ENCODE measurements around the gene ZDHHC14.

The ZDHHC14 gene

GRCh38 chr6:157652601-157653363, 271.8 kb downstream of the ZDHHC14 start:
- H3K4me3 ChIP-seq (ENCODE audit: low read depth, low read length), result no peak overlapping the region

GRCh38 chr6:157653521-157653920, 272.5 kb downstream of the ZDHHC14 start:
- no peak overlapping the region for H3K4me3 ChIP-seq (ENCODE audit: low read depth, low read length)

GRCh38 chr6:157655139-157655538, 274.1 kb downstream of the ZDHHC14 start:
- no peak overlapping the region for H3K4me3 ChIP-seq (ENCODE audit: low read depth, low read length)

- no peak overlapping the region for H3K4me3 ChIP-seq (ENCODE audit: low read depth, low read length)
Observed at GRCh38 chr6:157656437-157656997, 275.5 kb downstream of the ZDHHC14 start.

GRCh38 chr6:157657754-157658153, 276.8 kb downstream of the ZDHHC14 start:
- no peak overlapping the region for H3K4me3 ChIP-seq (ENCODE audit: low read depth, low read length)

GRCh38 chr6:157658301-157658700, 277.3 kb downstream of the ZDHHC14 start:
- H3K4me3 ChIP-seq (ENCODE audit: low read depth, low read length), result no peak overlapping the region

- H3K4me3 ChIP-seq (ENCODE audit: low read depth, low read length), result no peak overlapping the region
Observed at GRCh38 chr6:157659536-157660271, 278.7 kb downstream of the ZDHHC14 start.

GRCh38 chr6:157660414-157660813, 279.4 kb downstream of the ZDHHC14 start:
- no peak overlapping the region for H3K4me3 ChIP-seq (ENCODE audit: low read depth, low read length)

- H3K4me3 ChIP-seq (ENCODE audit: low read depth, low read length), result no peak overlapping the region
Observed at GRCh38 chr6:157661652-157662051, 280.7 kb downstream of the ZDHHC14 start.

GRCh38 chr6:157663261-157663660, 282.3 kb downstream of the ZDHHC14 start:
- H3K4me3 ChIP-seq (ENCODE audit: low read depth, low read length), result no peak overlapping the region

GRCh38 chr6:157665180-157665579, 284.2 kb downstream of the ZDHHC14 start:
- H3K4me3 ChIP-seq (ENCODE audit: low read depth, low read length), result no peak overlapping the region

GRCh38 chr6:157666729-157667128, 285.7 kb downstream of the ZDHHC14 start:
- H3K4me3 ChIP-seq (ENCODE audit: low read depth, low read length), result no peak overlapping the region

- no peak overlapping the region for H3K4me3 ChIP-seq (ENCODE audit: low read depth, low read length)
Observed at GRCh38 chr6:157667211-157668008, 286.4 kb downstream of the ZDHHC14 start.

- no peak overlapping the region for H3K4me3 ChIP-seq (ENCODE audit: low read depth, low read length)
Observed at GRCh38 chr6:157668009-157668401, 287.0 kb downstream of the ZDHHC14 start.

- no peak overlapping the region for H3K4me3 ChIP-seq (ENCODE audit: low read depth, low read length)
Observed at GRCh38 chr6:157668713-157669112, 287.7 kb downstream of the ZDHHC14 start.

- no peak overlapping the region for H3K4me3 ChIP-seq (ENCODE audit: low read depth, low read length)
Observed at GRCh38 chr6:157669323-157669722, 288.3 kb downstream of the ZDHHC14 start.

- no peak overlapping the region for H3K4me3 ChIP-seq (ENCODE audit: low read depth, low read length)
Observed at GRCh38 chr6:157669747-157670216, 288.8 kb downstream of the ZDHHC14 start.

- no peak overlapping the region for H3K4me3 ChIP-seq (ENCODE audit: low read depth, low read length)
Observed at GRCh38 chr6:157670466-157671186, 289.6 kb downstream of the ZDHHC14 start.

GRCh38 chr6:157672726-157673412, 291.9 kb downstream of the ZDHHC14 start:
- no peak overlapping the region for H3K4me3 ChIP-seq (ENCODE audit: low read depth, low read length)

GRCh38 chr6:157673596-157673995, 292.6 kb downstream of the ZDHHC14 start:
- no peak overlapping the region for H3K4me3 ChIP-seq (ENCODE audit: low read depth, low read length)
